Measurements from ENCODE around the gene CELF1. TPM values are rescaled to one million over a fixed set of nuclear protein-coding genes. Genes with fewer than 3 reads are reported as not detected.
A peak's percentile ranks its signal among the peaks of the same experiment; 100 is the strongest.

CELF1 gene
- total and polyA plus RNA-seq, 7 experiments from 2014 or later, result 41.1 to 148 (median 117) TPM

DNA sequence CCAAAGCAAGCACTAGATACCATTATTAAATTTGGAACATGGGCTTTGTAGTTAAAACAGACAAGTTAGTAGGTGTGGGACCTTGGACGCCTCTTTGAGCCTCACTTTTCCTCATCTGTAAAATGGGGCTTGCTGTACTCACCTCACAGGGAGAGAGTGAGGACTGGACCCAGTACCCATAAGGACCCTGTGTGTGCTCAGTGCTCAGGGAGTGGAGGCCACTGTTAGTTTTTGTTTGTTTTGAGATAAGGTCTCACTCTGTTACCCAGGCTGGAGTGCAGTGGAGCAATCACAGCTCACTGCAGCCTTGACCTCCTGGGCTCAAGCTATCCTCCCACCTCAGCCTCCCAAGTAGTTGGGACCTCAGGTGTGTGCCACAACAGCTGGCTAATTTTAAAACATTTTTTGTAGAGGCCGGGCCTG lies 112.9 kb downstream of the CELF1 start:
- no peaks in the 10 kb centered on the region for H3K27me3 ChIP-seq (ENCODE audit: control insufficient read depth in 2 of 2, insufficient read depth in 2 of 2, low read length in 2 of 2)
- POLR2A ChIA-PET, result no interaction called here
- no peaks in the 10 kb centered on the region for H3K9me3 ChIP-seq (ENCODE audit: control insufficient read depth in 2 of 3, low read length in 3 of 3)
- H3K4me1 ChIP-seq (ENCODE audit: control insufficient read depth in 2 of 2, insufficient read depth in 2 of 2, low read length in 2 of 2), result peaks cover 0 to 6% of the 10 kb centered on the region in 2 donors
- no peak overlapping the region for H3K4me3 Mint-ChIP-seq
- no peak overlapping the region for H3K27ac ChIP-seq (ENCODE audit: low read depth, low read length)
- H3K27ac Mint-ChIP-seq, result no peak overlapping the region
- CTCF ChIA-PET, result interaction anchor here (0.8 kb wide), 1 partner anchor 66 kb away, joined by 3 read pairs; no protein-coding TSS in a partner anchor
- no peaks in the 10 kb centered on the region for H3K36me3 Mint-ChIP-seq
- H3K27me3 Mint-ChIP-seq, result no peaks in the 10 kb centered on the region
- no peaks in the 10 kb centered on the region for H3K9me3 Mint-ChIP-seq
- H3K4me1 Mint-ChIP-seq, result peaks cover 0 to 10% (median 6%) of the 10 kb centered on the region in 7 donors
- H3K36me3 ChIP-seq (ENCODE audit: control insufficient read depth in 2 of 3, insufficient read depth in 3 of 3, low read length in 3 of 3), result no peaks in the 10 kb centered on the region
- intact Hi-C loops (cut with micrococcal nuclease), result no loop called here
- no peak overlapping the region for H3K4me3 ChIP-seq (ENCODE audit: low read length)
- ATAC-seq, result no peak
- no peak for DNase-seq

- intact Hi-C loops (cut with micrococcal nuclease), result no loop called here
- Histone ChIP-seq H3K27ac (ENCODE audit: low read depth, low read length) (no peak overlapping the region), H3K9me3 (ENCODE audit: control insufficient read depth in 2 of 3, low read length in 3 of 3) (no peaks in the 10 kb centered on the region), H3K4me3 (ENCODE audit: low read length) (no peak overlapping the region), H3K4me1 (ENCODE audit: control insufficient read depth in 2 of 2, insufficient read depth in 2 of 2, low read length in 2 of 2) (peaks cover 0 to 6% of the 10 kb centered on the region in 2 donors), H3K36me3 (ENCODE audit: control insufficient read depth in 2 of 3, insufficient read depth in 3 of 3, low read length in 3 of 3) (no peaks in the 10 kb centered on the region), H3K27me3 (ENCODE audit: control insufficient read depth in 2 of 2, insufficient read depth in 2 of 2, low read length in 2 of 2) (no peaks in the 10 kb centered on the region)
- DNase-seq (no peak), ATAC-seq (no peak)
- no peaks in the 10 kb centered on the region for H3K36me3 Mint-ChIP-seq
- CTCF ChIA-PET, result no interaction called here
- no peak overlapping the region for H3K4me3 Mint-ChIP-seq
- H3K27me3 Mint-ChIP-seq, result no peaks in the 10 kb centered on the region
- POLR2A ChIA-PET, result interaction anchor here (0.8 to 0.9 kb wide), 2 partner anchors 11 to 163 kb away, joined by 3 to 7 read pairs; no protein-coding TSS in a partner anchor
- H3K4me1 Mint-ChIP-seq, result peaks cover 0 to 8% (median 6%) of the 10 kb centered on the region in 7 donors
- no peak overlapping the region for H3K27ac Mint-ChIP-seq
- no peaks in the 10 kb centered on the region for H3K9me3 Mint-ChIP-seq
Observed at GRCh38 chr11:47438721-47439120, 114.2 kb downstream of the CELF1 start.

DNA sequence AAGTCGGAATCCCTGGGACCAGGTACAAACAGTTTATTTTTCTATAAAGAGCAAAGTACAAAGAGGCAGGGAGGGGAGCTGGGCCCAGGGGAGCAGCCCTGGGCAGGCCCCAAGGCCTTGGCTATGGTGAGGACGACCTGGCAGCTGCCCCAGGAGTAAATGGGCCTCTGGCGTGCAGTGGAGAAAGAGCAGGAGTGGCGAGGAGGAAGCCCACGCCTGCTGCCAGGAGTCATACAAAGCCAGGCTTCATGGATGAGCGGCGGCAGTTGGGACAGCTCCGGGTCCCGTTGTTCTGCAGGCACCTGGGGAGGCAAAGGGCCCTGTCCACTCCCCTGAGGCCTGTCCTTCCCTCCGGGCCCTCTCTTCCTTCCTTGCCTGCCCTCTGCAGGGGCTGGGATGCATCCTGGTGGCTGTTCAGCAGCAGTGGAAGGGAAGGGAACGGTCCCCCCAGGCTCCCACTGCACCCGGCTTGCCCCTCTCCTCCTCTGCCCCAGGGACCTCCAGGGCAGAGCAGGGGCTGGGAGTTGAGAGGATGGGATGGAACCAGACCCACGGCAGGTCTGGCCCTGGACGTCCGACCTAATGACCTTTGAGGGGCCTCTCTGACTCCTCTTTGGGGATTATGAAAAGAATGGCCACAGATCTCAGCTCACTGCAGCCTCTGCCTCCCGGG lies 115.0 kb downstream of the CELF1 start:
- POLR2A ChIA-PET, result interaction anchor here (0.9 kb wide), 1 partner anchor 162 kb away, joined by 3 read pairs; no protein-coding TSS in a partner anchor
- Histone ChIP-seq H3K36me3 (ENCODE audit: control insufficient read depth in 2 of 3, insufficient read depth in 3 of 3, low read length in 3 of 3) (no peaks in the 10 kb centered on the region), H3K9me3 (ENCODE audit: control insufficient read depth in 2 of 3, low read length in 3 of 3) (no peaks in the 10 kb centered on the region), H3K27me3 (ENCODE audit: control insufficient read depth in 2 of 2, insufficient read depth in 2 of 2, low read length in 2 of 2) (no peaks in the 10 kb centered on the region), H3K27ac (ENCODE audit: low read depth, low read length) (no peak overlapping the region), H3K4me3 (ENCODE audit: low read length) (no peak overlapping the region), H3K4me1 (ENCODE audit: control insufficient read depth in 2 of 2, insufficient read depth in 2 of 2, low read length in 2 of 2) (no peaks in the 10 kb centered on the region)
- CTCF ChIA-PET, result interaction anchor here (0.8 to 1.2 kb wide), 2 partner anchors 8 to 64 kb away, joined by 3 read pairs; no protein-coding TSS in a partner anchor
- Mint-ChIP-seq H3K27me3 (no peaks in the 10 kb centered on the region), H3K27ac (no peak overlapping the region), H3K4me3 (no peak overlapping the region), H3K36me3 (no peaks in the 10 kb centered on the region), H3K9me3 (no peaks in the 10 kb centered on the region), H3K4me1 (peaks cover 0 to under 1% (median 0%) of the 10 kb centered on the region in 7 donors)
- intact Hi-C loops (cut with micrococcal nuclease), result no loop called here
- DNase-seq (no peak), ATAC-seq (no peak)

DNA sequence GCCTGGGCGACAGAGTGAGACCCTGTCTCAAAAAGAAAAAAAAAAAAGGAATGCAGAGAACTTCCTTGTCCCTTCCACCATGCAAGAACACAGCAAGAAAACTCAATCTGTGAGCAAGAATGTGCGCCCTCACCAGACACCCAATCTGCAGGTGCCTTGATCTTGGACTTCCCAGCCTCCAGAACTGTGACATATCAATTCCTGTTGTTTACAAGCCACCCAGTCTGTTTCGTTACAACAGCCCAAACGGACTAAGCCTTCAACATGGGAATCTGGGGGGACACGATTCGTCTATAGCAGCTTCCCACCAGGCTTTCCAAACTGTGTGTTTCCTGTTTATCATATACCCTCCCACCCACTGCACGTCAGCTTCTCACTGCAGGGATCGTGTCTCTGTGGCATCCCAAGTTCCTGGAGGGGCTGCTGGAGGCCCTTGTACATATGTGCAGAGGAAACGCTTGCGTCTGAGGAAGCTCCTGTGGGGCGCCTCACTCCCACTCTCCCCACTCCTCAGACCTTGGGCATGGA lies 115.7 kb downstream of the CELF1 start:
- H3K9me3 ChIP-seq (ENCODE audit: control insufficient read depth in 2 of 3, low read length in 3 of 3), result no peaks in the 10 kb centered on the region
- Mint-ChIP-seq H3K36me3 (no peaks in the 10 kb centered on the region), H3K4me3 (no peak overlapping the region), H3K27ac (no peak overlapping the region), H3K9me3 (no peaks in the 10 kb centered on the region), H3K4me1 (no peaks in the 10 kb centered on the region), H3K27me3 (no peaks in the 10 kb centered on the region)
- no peaks in the 10 kb centered on the region for H3K4me1 ChIP-seq (ENCODE audit: control insufficient read depth in 2 of 2, insufficient read depth in 2 of 2, low read length in 2 of 2)
- H3K4me3 ChIP-seq (ENCODE audit: low read length), result no peak overlapping the region
- H3K36me3 ChIP-seq (ENCODE audit: control insufficient read depth in 2 of 3, insufficient read depth in 3 of 3, low read length in 3 of 3), result no peaks in the 10 kb centered on the region
- ATAC-seq, result no peak
- ChIA-PET POLR2A (no interaction called here), CTCF (interaction anchor here (0.8 to 1.2 kb wide), 2 partner anchors 8 to 64 kb away, joined by 3 read pairs; no protein-coding TSS in a partner anchor)
- no peaks in the 10 kb centered on the region for H3K27me3 ChIP-seq (ENCODE audit: control insufficient read depth in 2 of 2, insufficient read depth in 2 of 2, low read length in 2 of 2)
- intact Hi-C loops (cut with micrococcal nuclease), result no loop called here
- H3K27ac ChIP-seq (ENCODE audit: low read depth, low read length), result no peak overlapping the region
- DNase-seq, result no peak

GRCh38 chr11:47436726-47437125 lies 116.2 kb downstream of the CELF1 start:
- no peak overlapping the region for H3K27ac Mint-ChIP-seq
- Histone ChIP-seq H3K36me3 (ENCODE audit: control insufficient read depth in 2 of 3, insufficient read depth in 3 of 3, low read length in 3 of 3) (no peaks in the 10 kb centered on the region), H3K4me1 (ENCODE audit: control insufficient read depth in 2 of 2, insufficient read depth in 2 of 2, low read length in 2 of 2) (no peaks in the 10 kb centered on the region), H3K9me3 (ENCODE audit: control insufficient read depth in 2 of 3, low read length in 3 of 3) (no peaks in the 10 kb centered on the region), H3K4me3 (ENCODE audit: low read length) (no peak overlapping the region), H3K27ac (ENCODE audit: low read depth, low read length) (no peak overlapping the region), H3K27me3 (ENCODE audit: control insufficient read depth in 2 of 2, insufficient read depth in 2 of 2, low read length in 2 of 2) (no peaks in the 10 kb centered on the region)
- H3K9me3 Mint-ChIP-seq, result no peaks in the 10 kb centered on the region
- DNase-seq (no peak), ATAC-seq (no peak)
- H3K4me3 Mint-ChIP-seq, result no peak overlapping the region
- H3K4me1 Mint-ChIP-seq, result no peaks in the 10 kb centered on the region
- ChIA-PET POLR2A (no interaction called here), CTCF (interaction anchor here (1.2 kb wide), 1 partner anchor 63 kb away, joined by 3 read pairs; no protein-coding TSS in a partner anchor)
- no peaks in the 10 kb centered on the region for H3K36me3 Mint-ChIP-seq
- intact Hi-C loops (cut with micrococcal nuclease), result no loop called here
- H3K27me3 Mint-ChIP-seq, result no peaks in the 10 kb centered on the region

DNA sequence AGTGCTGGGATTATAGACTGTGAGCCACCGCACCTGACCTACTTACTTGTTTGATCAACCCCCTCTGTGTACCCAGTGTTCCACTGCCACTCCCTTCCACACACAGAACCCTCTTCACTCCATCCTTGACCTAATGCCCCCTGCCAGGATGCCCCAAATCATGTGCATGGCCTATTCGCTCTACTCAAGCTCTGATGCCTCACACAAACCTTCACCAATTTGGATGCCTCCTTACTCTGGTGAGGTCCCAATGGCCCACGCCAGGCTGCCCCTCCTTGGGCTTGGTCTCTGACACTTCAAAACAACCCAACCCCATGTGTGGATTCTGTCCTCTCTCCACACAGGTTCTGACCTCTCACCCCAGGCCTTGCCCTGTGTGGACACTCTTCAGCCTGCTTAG lies 117.2 kb downstream of the CELF1 start:
- peak overlapping the region in 1 of 9 donors; percentile 59 for H3K27ac Mint-ChIP-seq

More for the DNA sequence above, 117.2 kb downstream of the CELF1 start:
- intact Hi-C loops (cut with micrococcal nuclease), result no loop called here
- ChIA-PET CTCF (no interaction called here), POLR2A (interaction anchor here (0.6 kb wide), 1 partner anchor 115 kb away, joined by 3 read pairs; no protein-coding TSS in a partner anchor)
- Histone ChIP-seq H3K36me3 (ENCODE audit: control insufficient read depth in 2 of 3, insufficient read depth in 3 of 3, low read length in 3 of 3) (no peaks in the 10 kb centered on the region), H3K4me1 (ENCODE audit: control insufficient read depth in 2 of 2, insufficient read depth in 2 of 2, low read length in 2 of 2) (no peaks in the 10 kb centered on the region), H3K9me3 (ENCODE audit: control insufficient read depth in 2 of 3, low read length in 3 of 3) (no peaks in the 10 kb centered on the region), H3K4me3 (ENCODE audit: low read length) (no peak overlapping the region), H3K27ac (ENCODE audit: low read depth, low read length) (no peak overlapping the region), H3K27me3 (ENCODE audit: control insufficient read depth in 2 of 2, insufficient read depth in 2 of 2, low read length in 2 of 2) (no peaks in the 10 kb centered on the region)
- Mint-ChIP-seq H3K4me1 (peaks cover 0 to 1% (median 0%) of the 10 kb centered on the region in 7 donors), H3K27me3 (no peaks in the 10 kb centered on the region), H3K36me3 (no peaks in the 10 kb centered on the region), H3K9me3 (no peaks in the 10 kb centered on the region), H3K4me3 (no peak overlapping the region)
- DNase-seq (no peak), ATAC-seq (no peak)
